NCI-H1092 treated with DMSO at 0.1 percent for 48 hours (cell line): ENCODE measurements around the gene DSTN.
"Not testable (repeated sequence)": the region's sequence is repeated elsewhere in the genome, so short reads cannot be mapped to it uniquely, and the experiment has no call there.

Experiments used
- DNase-seq: peaks from one replicate; lab custom pipeline; 2025; lab: John Stamatoyannopoulos, UW

The DSTN gene

DNA sequence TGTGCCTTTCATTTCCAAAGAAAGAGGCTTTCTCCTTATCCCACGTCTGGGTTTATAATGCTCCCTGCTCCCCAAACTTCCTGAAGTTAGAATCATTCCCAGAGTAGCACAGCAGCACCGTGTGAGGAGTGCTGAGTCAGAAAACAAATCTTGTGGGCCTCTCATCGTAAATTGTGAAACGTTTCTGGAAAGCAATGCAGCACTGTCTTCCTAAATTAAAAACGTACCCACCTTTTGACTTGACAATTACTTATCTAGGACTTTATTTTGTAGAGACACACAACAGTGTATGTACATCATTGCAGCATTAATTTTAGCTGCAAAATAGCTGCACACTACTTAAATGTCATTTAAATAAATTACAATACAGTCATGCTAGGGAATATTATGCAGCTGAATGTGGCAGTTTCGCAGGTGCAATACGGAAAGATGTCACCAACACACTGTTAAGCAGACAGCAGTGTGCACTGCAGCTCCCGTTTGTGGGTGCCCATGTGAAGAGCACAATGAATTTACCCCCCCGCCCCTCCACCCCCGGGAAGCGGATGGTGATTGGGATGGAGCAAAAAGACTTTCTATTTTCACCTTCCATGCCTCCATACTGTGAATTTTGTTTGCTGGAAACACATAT is 81.4 kb downstream of the DSTN start:
- no peak for DNase-seq

- no peak for DNase-seq
Observed at GRCh38 chr20:17651760-17652388, 82.0 kb downstream of the DSTN start.

DNA sequence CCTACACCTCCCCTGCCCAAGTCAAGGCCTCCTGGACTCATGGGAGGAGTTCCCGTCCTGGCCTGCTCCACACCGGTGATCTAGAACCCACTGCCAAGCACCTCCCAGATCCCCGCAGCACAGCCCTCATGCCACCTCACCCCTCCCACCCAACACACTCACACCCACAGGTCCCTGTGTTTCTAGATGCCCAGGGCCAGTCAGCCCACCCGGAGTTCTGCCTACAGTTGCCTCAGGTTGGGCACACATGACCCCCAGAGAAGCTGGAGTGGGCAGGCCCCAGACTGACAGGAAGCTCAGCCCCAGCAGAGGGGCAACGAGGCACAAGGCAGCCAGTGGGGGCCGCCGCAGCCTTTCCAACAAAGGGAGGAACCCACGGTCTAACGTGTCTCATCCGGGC is 82.5 kb downstream of the DSTN start:
- DNase-seq: no peak

- no peak for DNase-seq
Observed at GRCh38 chr20:17653835-17654648, 84.2 kb downstream of the DSTN start.

- DNase-seq: no peak
Observed at GRCh38 chr20:17654649-17655285, 84.9 kb downstream of the DSTN start.

DNA sequence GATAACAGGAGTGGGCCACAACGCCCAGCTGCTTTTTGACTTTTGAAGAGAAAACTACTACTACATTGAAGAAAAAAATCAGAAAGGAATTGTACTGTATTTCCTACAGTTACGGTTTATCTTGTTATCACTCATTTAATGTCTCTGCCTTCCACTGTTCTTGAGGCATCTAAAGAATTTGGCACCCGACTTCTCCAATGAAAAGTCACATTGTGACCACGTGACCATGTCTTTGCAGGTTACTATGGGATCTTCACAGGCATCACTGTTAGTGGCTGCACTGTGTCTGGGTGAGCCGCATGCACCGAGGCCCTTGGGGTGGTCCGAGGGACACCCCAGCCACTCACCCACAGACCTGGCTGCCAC is 85.4 kb downstream of the DSTN start:
- DNase-seq: no peak

DNA sequence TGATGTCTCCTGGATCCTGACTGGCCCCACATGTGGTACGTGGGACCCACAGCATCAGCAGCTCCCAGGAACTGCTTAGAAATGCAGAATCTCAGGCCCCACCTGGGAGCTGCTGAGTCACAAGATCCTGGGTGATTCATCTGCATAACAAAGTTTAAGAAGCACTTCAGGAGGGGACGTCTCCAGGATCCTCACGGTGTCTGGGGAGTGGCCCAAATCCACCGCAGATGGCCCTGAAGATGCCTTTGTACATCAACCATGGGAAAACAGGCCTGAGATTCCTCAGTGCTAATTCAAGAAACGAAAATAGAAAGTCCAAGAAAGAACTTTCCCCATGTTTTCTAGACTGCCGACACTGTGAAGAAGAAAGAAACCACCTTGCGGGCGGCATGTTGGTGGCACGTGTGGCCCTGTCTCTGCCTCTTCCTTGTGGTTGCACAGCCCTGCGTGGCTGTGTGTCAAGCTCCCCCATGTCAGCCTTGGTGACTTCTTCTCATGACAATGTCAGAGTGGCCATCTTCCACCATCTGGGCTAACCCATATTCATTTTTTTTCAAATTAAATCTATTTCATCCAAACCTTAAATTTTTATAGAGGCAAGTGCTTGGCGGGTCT is 86.1 kb downstream of the DSTN start:
- no peak for DNase-seq

GRCh38 chr20:17657079-17657825 is 87.4 kb downstream of the DSTN start:
- no peak for DNase-seq

DNA sequence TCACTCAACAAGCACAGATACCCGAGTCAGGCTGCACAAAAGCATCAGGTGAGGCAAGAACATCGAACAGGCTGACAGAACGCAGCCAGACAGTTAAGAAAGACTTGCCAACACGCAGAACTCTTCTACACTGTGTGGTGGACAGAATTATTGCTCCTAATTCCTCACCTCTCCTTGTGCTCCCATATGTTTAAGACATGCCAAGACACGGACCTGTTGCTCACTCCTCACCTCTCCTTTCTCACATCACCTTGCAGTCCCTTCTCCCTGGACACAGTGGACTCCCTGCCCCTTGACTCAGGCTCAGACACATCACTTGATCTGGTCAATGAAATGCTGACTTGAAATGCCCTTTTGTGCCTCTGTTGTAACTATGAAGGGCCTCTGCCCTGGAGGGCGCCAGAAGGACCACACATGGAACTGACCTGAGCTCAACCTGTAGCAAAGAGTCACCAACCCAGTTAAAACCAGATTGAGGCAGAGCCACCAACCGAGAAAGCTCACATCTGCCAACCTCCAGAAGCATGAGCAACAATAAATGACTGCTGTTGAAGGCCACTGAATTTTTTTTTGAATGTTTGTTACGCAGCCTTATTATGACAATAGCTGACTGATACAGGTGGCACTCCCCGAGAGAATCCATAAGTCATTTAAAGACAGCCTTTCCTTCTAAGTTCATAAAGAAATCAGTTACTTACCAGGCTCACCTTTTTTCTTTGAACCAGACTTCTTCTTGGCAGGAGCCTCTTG is 88.2 kb downstream of the DSTN start:
- DNase-seq: no peak

DNA sequence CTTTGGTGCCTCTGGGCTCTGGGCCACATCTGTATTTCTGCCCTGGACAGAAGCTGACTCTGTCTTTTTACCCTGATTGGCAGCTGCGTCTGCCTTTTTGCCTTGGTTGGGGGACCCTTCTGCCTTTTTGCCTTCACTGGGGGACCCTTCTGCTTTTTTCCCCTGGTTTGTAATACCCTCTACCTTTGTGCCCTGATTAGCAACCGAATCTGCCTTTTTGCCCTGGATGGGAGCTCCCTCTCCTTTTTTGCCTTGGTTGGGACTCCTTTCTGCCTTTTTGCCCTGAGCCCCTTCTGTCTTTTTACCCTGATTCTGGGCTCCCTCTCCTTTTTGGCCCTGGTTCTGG is 88.7 kb downstream of the DSTN start:
- DNase-seq: no peak

DNA sequence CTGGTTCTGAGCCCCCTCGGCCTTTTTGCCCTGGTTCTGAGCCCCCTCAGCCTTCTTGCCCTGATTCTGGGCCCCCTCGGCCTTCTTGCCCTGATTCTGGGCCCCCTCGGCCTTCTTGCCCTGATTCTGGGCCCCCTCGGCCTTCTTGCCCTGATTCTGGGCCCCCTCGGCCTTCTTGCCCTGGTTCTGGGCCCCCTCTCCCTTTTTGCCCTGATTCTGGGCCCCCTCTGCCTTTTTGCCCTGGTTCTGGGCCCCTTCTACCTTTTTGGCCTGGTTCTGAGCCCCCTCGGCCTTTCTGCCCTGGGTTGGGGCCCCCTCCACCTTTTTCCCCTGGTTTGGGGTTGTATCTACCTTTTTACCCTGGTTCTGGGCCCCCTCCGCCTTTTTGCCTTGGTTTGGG is 89.5 kb downstream of the DSTN start:
- not testable (repeated sequence) for DNase-seq
